T-cell (primary cell): ENCODE results near the gene LYPD6. TPM values are rescaled to one million over a fixed set of nuclear protein-coding genes. Genes with fewer than 3 reads are reported as not detected.

Experiments used
- ATAC-seq, 4 experiments: fragments of 200-7000 bp in 3 of 4; fragments of 150-1000 bp in 1 of 4; cut with Tn5 transposase; replicated peaks in 1 of 4; 1 replicate in 3 of 4; 2 replicates in 1 of 4; pipeline ENCODE4 v1.10.0; 2021; ENCODE audit warnings: moderate library complexity in 3 of 4, mild to moderate bottlenecking in 2 of 4, moderate number of reproducible peaks in 1 of 4
- CTCF ChIA-PET, 2 donors: fragments of 300-600 bp; sonication (Branson Sonifier 250); formaldehyde crosslinking; loops; one replicate each; lab custom pipeline; 2022; ENCODE audit warnings: antibody characterized with exemption in 2 of 2; lab: Charles Lee
- POLR2A ChIA-PET, 2 donors: fragments of 300-600 bp; sonication (Branson Sonifier 250); formaldehyde crosslinking; loops; one replicate each; lab custom pipeline; 2022; ENCODE audit warnings: antibody characterized with exemption in 2 of 2; lab: Charles Lee
- DNase-seq, 35 experiments: peaks; one replicate each; pipeline versions ENCODE4 v3.0.0 to v3.0.0-alpha.2; 2013 to 2023
- H3K27ac ChIP-seq: one replicate; pipeline ENCODE4 v1.5.1; 2013; ENCODE audit warnings: low read length
- H3K27me3 ChIP-seq, 2 experiments: replicated peaks in 1 of 2; 1 replicate in 1 of 2; 2 replicates in 1 of 2; pipeline versions ENCODE4 v1.6.1 to v1.7.0; 2013; ENCODE audit warnings: low read length in 1 of 2, mixed read lengths in 1 of 2; ENCODE audit not compliant: control insufficient read depth in 2 of 2, insufficient read depth in 2 of 2; ENCODE audit errors: extremely low read depth in 1 of 2
- H3K36me3 ChIP-seq, 2 donors: 1 replicate in 1 of 2; 2 replicates in 1 of 2; pipeline versions ENCODE4 v1.6.1 to v1.7.0; 2013; ENCODE audit warnings: low read length in 1 of 2; ENCODE audit not compliant: control insufficient read depth in 2 of 2, insufficient read depth in 1 of 2; ENCODE audit errors: extremely low read depth in 1 of 2
- H3K4me1 ChIP-seq, 2 experiments: 1 replicate in 1 of 2; 2 replicates in 1 of 2; pipeline versions ENCODE4 v1.6.1 to v1.7.0; 2013; ENCODE audit warnings: low read length in 2 of 2, mixed read lengths in 1 of 2; ENCODE audit not compliant: insufficient read depth in 2 of 2, control insufficient read depth in 1 of 2; ENCODE audit errors: extremely low read depth in 1 of 2
- H3K4me3 ChIP-seq, 2 donors: 1 replicate in 1 of 2; 2 replicates in 1 of 2; pipeline versions ENCODE4 v1.5.1 to v1.7.0; 2013; ENCODE audit warnings: mild to moderate bottlenecking in 2 of 2, low read length in 1 of 2, moderate library complexity in 1 of 2; ENCODE audit not compliant: control insufficient read depth in 1 of 2; ENCODE audit errors: extremely low read depth in 1 of 2
- H3K9me3 ChIP-seq: 2 replicates; pipeline ENCODE4 v1.7.0; 2013
- H3K27ac Mint-ChIP-seq, 2 donors: one replicate each; pipeline ENCODE4 v1.8.0; 2020 to 2021; ENCODE audit warnings: mild to moderate bottlenecking in 2 of 2, mixed read lengths in 2 of 2
- H3K27me3 Mint-ChIP-seq, 2 donors: one replicate each; pipeline ENCODE4 v1.8.0; 2021 to 2022; ENCODE audit warnings: mixed read lengths in 2 of 2
- H3K36me3 Mint-ChIP-seq: one replicate; pipeline ENCODE4 v1.8.0; 2021; ENCODE audit warnings: mixed read lengths
- H3K4me1 Mint-ChIP-seq, 3 donors: one replicate each; pipeline ENCODE4 v1.8.0; 2020 to 2022; ENCODE audit warnings: mixed read lengths in 3 of 3, mild to moderate bottlenecking in 1 of 3
- H3K4me3 Mint-ChIP-seq, 3 donors: one replicate each; pipeline ENCODE4 v1.8.0; 2020 to 2022; ENCODE audit warnings: mild to moderate bottlenecking in 3 of 3, mixed read lengths in 3 of 3, moderate library complexity in 3 of 3
- H3K9me3 Mint-ChIP-seq, 3 donors: one replicate each; pipeline ENCODE4 v1.8.0; 2020 to 2022; ENCODE audit warnings: mixed read lengths in 3 of 3
- WGBS: methylation state at CpG from one replicate; pipeline ENCODE4 v1.1.5; 2013; ENCODE audit warnings: missing lambda C conversion rate; ENCODE audit not compliant: insufficient coverage; 5-methylcytosine and 5-hydroxymethylcytosine counted together
- total RNA-seq, 35 experiments: library from RNA in 6 of 35; stranded (reverse) in 6 of 35; fragments of 120-200 nt in 1 of 35; gene quantifications; one replicate each; pipeline versions ENCODE4 v1.2.1 to v1.2.4 and lab custom pipeline; 2013 to 2026

The LYPD6 gene
- total RNA-seq, 5 donors from 2014 or later (not counting 1 experiment from before 2014, with no cell fraction given), result not detected

DNA sequence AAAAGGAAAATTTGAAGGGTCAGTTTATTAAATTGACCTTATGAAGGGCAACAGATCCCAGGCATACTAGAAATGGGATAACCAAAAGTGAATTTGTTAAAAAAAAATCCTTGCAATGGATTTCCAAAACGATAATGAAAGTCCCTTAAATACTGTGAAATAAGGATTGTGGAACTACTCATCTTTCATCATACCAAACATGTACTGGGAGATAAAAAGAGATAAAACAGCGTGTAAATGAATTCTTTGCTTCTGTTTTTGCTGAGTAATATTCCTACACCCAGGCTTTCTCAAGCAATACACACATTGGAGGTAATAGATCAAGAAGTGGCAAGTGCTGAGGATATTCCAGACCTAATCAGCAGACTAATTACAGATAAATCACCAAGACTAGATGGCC, 3.8 kb downstream of the LYPD6 start:
- Mint-ChIP-seq H3K27ac (no peak overlapping the region), H3K9me3 (peaks cover 0 to 6% (median 0%) of the 10 kb centered on the region in 3 donors), H3K36me3 (no peaks in the 10 kb centered on the region), H3K27me3 (peaks cover 38 to 40% of the 10 kb centered on the region in 2 donors), H3K4me1 (peaks cover 0 to 7% (median 7%) of the 10 kb centered on the region in 3 donors), H3K4me3 (no peak overlapping the region)
- Histone ChIP-seq H3K27ac (no peak overlapping the region), H3K4me3 (no peak overlapping the region), H3K27me3 (peaks cover 18 to 19% of the 10 kb centered on the region in 2 experiments), H3K9me3 (no peaks in the 10 kb centered on the region), H3K36me3 (no peaks in the 10 kb centered on the region), H3K4me1 (no peaks in the 10 kb centered on the region)
- no CpG with 5 or more reads among the region's 2 CpGs for WGBS
- ChIA-PET CTCF (no interaction called here), POLR2A (no interaction called here)
- ATAC-seq (no peak), DNase-seq (no peak)

DNA sequence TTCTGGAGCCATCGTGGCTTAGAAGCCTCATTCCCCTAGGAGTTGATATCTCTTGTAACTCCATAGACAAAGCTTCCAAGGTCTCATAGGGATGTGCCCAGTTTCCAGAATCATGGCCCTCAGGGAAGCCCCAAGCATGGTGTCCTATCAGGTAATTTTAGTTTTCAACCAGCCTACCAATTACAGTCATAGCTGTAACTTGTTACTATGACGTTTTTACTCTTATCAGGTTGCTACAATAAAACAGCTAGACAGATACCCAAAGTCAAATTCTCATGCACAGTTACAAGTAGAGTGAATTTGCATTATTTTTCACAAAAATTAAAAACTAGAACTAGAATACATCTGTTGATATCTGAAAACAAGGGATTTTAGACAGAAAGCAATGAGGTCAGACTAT, 8.9 kb downstream of the LYPD6 start:
- ATAC-seq (no peak), DNase-seq (no peak)
- H3K4me1 ChIP-seq, result no peaks in the 10 kb centered on the region
- peaks cover 0 to 6% (median 0%) of the 10 kb centered on the region in 3 donors for H3K9me3 Mint-ChIP-seq
- H3K36me3 Mint-ChIP-seq, result no peaks in the 10 kb centered on the region
- no CpG with 5 or more reads among the region's 2 CpGs for WGBS
- no peaks in the 10 kb centered on the region for H3K9me3 ChIP-seq
- no peak overlapping the region for H3K27ac Mint-ChIP-seq
- no peak overlapping the region for H3K4me3 ChIP-seq
- peaks cover 2 to 7% of the 10 kb centered on the region in 2 donors for H3K27me3 Mint-ChIP-seq
- H3K4me1 Mint-ChIP-seq, result no peaks in the 10 kb centered on the region
- CTCF ChIA-PET, result no interaction called here
- POLR2A ChIA-PET, result no interaction called here
- H3K4me3 Mint-ChIP-seq, result no peak overlapping the region
- no peak overlapping the region for H3K27ac ChIP-seq
- no peaks in the 10 kb centered on the region for H3K36me3 ChIP-seq
- H3K27me3 ChIP-seq, result no peaks in the 10 kb centered on the region

DNA sequence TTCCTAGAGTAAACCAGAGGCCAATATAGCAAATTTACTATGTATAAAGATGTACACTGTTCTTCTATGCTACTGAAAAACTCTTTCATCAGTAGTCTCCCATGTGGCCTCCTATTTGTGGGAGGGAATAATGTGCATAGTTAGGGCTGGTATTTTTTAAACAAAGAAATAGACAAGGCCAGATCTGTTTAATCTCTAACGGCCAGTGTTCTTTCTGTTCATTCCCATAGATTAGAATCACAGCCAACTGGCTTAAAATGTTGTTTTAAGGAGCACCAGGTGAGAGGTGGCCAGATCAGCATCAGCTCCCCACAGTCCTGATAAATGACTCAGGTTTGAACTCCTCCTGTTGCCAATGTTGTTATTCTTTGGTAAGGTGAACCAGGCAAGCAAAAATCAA, 12.1 kb downstream of the LYPD6 start:
- CTCF ChIA-PET, result interaction anchor here in 1 of 2 donors (0.6 kb wide), 1 partner anchor 96 kb away, joined by 4 read pairs; no protein-coding TSS in a partner anchor
- Mint-ChIP-seq H3K9me3 (peaks cover 0 to 4% (median 0%) of the 10 kb centered on the region in 3 donors), H3K36me3 (no peaks in the 10 kb centered on the region), H3K27me3 (peaks cover 3 to 4% of the 10 kb centered on the region in 2 donors), H3K4me3 (no peak overlapping the region), H3K4me1 (no peaks in the 10 kb centered on the region), H3K27ac (no peak overlapping the region)
- Histone ChIP-seq H3K36me3 (no peaks in the 10 kb centered on the region), H3K27ac (no peak overlapping the region), H3K9me3 (no peaks in the 10 kb centered on the region), H3K4me3 (no peak overlapping the region), H3K4me1 (no peaks in the 10 kb centered on the region), H3K27me3 (no peaks in the 10 kb centered on the region)
- POLR2A ChIA-PET, result no interaction called here
- ATAC-seq (no peak), DNase-seq (no peak)
- no CpG with 5 or more reads among the region's 1 CpG for WGBS

DNA sequence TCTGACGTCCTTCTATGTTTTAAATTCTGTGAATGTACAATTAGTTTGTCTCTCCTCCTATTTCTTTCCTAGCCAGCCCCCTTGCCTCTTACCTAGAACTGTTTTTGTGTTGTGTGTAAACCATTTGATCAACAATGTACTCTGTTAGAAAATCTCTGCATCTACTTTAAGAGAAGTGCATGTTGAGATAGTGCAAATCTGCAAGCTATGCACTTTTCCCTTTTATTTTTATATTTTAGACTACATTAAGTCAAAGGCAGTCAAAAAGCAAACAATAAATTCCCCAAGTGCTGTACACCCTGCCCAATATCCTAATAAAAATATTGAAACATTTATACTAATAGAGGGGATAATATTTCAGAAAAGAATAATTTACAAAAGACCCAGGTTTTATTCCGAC, 13.7 kb downstream of the LYPD6 start:
- Mint-ChIP-seq H3K4me3 (no peak overlapping the region), H3K4me1 (no peaks in the 10 kb centered on the region), H3K9me3 (no peaks in the 10 kb centered on the region), H3K27me3 (peaks cover 3 to 8% of the 10 kb centered on the region in 2 donors), H3K27ac (no peak overlapping the region), H3K36me3 (no peaks in the 10 kb centered on the region)
- Histone ChIP-seq H3K27ac (no peak overlapping the region), H3K36me3 (no peaks in the 10 kb centered on the region), H3K27me3 (no peaks in the 10 kb centered on the region), H3K4me3 (no peak overlapping the region), H3K4me1 (no peaks in the 10 kb centered on the region), H3K9me3 (no peaks in the 10 kb centered on the region)
- ATAC-seq (no peak), DNase-seq (no peak)
- WGBS, result no CpG with 5 or more reads among the region's 2 CpGs
- CTCF ChIA-PET, result no interaction called here
- POLR2A ChIA-PET, result no interaction called here

DNA sequence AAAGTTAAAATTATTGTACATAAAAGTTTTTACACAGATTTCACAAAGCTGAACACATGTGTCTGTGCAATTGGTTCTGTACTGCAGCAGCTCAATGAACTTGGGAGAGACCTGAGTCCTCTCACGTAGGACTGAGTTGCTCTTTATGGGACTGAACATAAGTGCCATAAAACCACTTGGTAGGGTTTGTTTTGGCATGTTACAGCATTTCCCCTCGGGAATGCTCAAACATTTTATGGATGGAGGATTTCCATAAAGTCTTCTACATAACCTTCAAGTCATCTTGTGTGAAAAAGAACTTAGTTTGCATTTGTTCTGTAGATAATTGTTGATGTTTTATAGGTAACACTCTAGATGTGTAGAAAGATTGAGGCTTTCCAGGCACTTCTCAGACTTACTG, 15.9 kb downstream of the LYPD6 start:
- no peak overlapping the region for H3K4me3 ChIP-seq
- ATAC-seq (no peak), DNase-seq (no peak)
- H3K36me3 ChIP-seq, result no peaks in the 10 kb centered on the region
- ChIA-PET CTCF (no interaction called here), POLR2A (no interaction called here)
- H3K9me3 ChIP-seq, result no peaks in the 10 kb centered on the region
- H3K4me1 Mint-ChIP-seq, result no peaks in the 10 kb centered on the region
- no peaks in the 10 kb centered on the region for H3K9me3 Mint-ChIP-seq
- H3K36me3 Mint-ChIP-seq, result no peaks in the 10 kb centered on the region
- H3K27ac Mint-ChIP-seq, result no peak overlapping the region
- H3K27me3 Mint-ChIP-seq, result peaks cover 4 to 8% of the 10 kb centered on the region in 2 donors
- no peaks in the 10 kb centered on the region for H3K27me3 ChIP-seq
- no peak overlapping the region for H3K4me3 Mint-ChIP-seq
- 71% methylated on average over 1 of the region's 2 CpGs for whole genome bisulfite sequencing
- H3K4me1 ChIP-seq, result no peaks in the 10 kb centered on the region
- no peak overlapping the region for H3K27ac ChIP-seq

DNA sequence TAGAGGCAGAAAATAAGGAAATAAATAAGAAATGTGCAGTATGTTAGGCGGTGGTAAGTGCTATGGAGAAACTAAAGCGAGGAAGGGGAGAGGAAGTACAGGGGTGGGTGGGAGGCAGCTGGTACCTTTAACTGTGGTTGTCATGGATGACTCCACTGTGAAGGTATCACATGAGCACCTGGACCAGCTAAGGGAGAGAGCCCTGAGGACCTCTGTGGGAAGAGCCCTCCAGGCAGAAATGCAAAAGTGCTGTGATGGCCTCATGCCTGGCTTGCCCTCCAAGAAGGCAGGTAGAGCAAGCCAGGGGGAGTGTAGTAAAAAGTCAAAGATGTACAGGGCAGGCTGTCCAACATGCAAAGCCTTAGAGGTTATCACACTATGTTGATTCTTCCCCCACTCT, 17.9 kb downstream of the LYPD6 start:
- Histone ChIP-seq H3K4me3 (no peak overlapping the region), H3K27me3 (no peaks in the 10 kb centered on the region), H3K4me1 (no peaks in the 10 kb centered on the region), H3K36me3 (no peaks in the 10 kb centered on the region), H3K9me3 (no peaks in the 10 kb centered on the region), H3K27ac (no peak overlapping the region)
- DNase-seq, result no peak
- no peak for ATAC-seq
- Mint-ChIP-seq H3K4me3 (no peak overlapping the region), H3K4me1 (no peaks in the 10 kb centered on the region), H3K9me3 (no peaks in the 10 kb centered on the region), H3K27ac (no peak overlapping the region), H3K36me3 (no peaks in the 10 kb centered on the region), H3K27me3 (peaks cover 6 to 8% of the 10 kb centered on the region in 2 donors)
- 92% methylated on average over 2 of the region's 2 CpGs for WGBS
- POLR2A ChIA-PET, result no interaction called here
- CTCF ChIA-PET, result no interaction called here

DNA sequence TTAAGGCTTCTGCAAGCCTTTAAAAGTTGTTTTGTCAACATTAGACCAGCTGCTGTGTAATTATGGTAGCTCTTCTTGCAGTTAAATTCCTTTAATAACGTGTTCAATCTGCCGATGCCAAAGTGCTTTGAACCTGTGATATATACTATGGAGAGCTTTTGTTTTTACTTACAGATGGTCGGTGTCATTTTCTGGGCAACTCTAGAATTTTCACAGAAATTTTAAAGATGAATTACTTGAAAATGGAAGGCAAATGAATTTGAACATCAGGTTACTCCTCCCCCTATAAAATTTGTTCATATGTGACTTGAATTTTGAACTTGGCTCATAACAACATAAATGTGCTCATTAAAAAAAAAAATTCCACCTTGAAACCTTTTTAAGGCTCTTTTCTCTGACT, 23.0 kb downstream of the LYPD6 start:
- Mint-ChIP-seq H3K27me3 (peaks cover 3% of the 10 kb centered on the region in 2 donors), H3K27ac (no peak overlapping the region), H3K9me3 (no peaks in the 10 kb centered on the region), H3K4me3 (no peak overlapping the region), H3K36me3 (no peaks in the 10 kb centered on the region), H3K4me1 (no peaks in the 10 kb centered on the region)
- Histone ChIP-seq H3K36me3 (no peaks in the 10 kb centered on the region), H3K27ac (no peak overlapping the region), H3K4me3 (no peak overlapping the region), H3K27me3 (no peaks in the 10 kb centered on the region), H3K9me3 (no peaks in the 10 kb centered on the region), H3K4me1 (no peaks in the 10 kb centered on the region)
- WGBS, result 80% methylated on average over 1 of the region's 3 CpGs
- ChIA-PET POLR2A (no interaction called here), CTCF (no interaction called here)
- DNase-seq (no peak), ATAC-seq (no peak)
